PC-3 (cell line): Measurements from ENCODE around the gene ATPAF1. TPM values are rescaled to one million over a fixed set of nuclear protein-coding genes. Genes with fewer than 3 reads are reported as not detected.

Experiments
- ATAC-seq: fragments of 200-7000 bp; cut with Tn5 transposase; 2 replicates; pipeline ENCODE4 v1.9.1; 2020; ENCODE audit warnings: mild to moderate bottlenecking, moderate library complexity
- BruUV-seq: library from RNA; stranded (reverse); fragments of 400-500 nt; replicated peaks from 2 replicates; lab custom pipeline; 2021; lab: Mats Ljungman, UMichigan
- CTCF ChIA-PET: fragments of 300-600 bp; sonication (Branson Sonifier 250); formaldehyde crosslinking; loops from one replicate; lab custom pipeline; 2022; ENCODE audit warnings: antibody characterized with exemption; lab: Charles Lee
- POLR2A ChIA-PET: fragments of 300-600 bp; sonication (Branson Sonifier 250); formaldehyde crosslinking; loops from one replicate; lab custom pipeline; 2022; ENCODE audit warnings: antibody characterized with exemption; ENCODE audit not compliant: unreplicated experiment; lab: Charles Lee
- DNase-seq: peaks from one replicate; pipeline ENCODE4 v3.0.0-alpha.2; 2015
- H2AFZ ChIP-seq: fragments of 300-600 bp; sonication (generic); 2 replicates; pipeline ENCODE4 v1.6.0; 2016; ENCODE audit warnings: antibody characterized with exemption, low read length
- H3F3A ChIP-seq: fragments of 300-600 bp; sonication (generic); one replicate; pipeline ENCODE4 v1.6.0; 2017; ENCODE audit warnings: antibody characterized with exemption, low read length, control low read depth, mild to moderate bottlenecking; ENCODE audit not compliant: unreplicated experiment
- H3K27ac ChIP-seq: fragments of 300-600 bp; sonication (generic); 2 replicates; pipeline ENCODE4 v1.5.1; 2016; ENCODE audit warnings: mild to moderate bottlenecking, low read length
- H3K27me3 ChIP-seq: fragments of 300-600 bp; sonication (generic); 2 replicates; pipeline ENCODE4 v1.6.1; 2016; ENCODE audit warnings: low read length, mixed read lengths
- H3K36me3 ChIP-seq: fragments of 300-600 bp; sonication (generic); 2 replicates; pipeline ENCODE4 v1.6.1; 2016; ENCODE audit warnings: low read depth, mixed run types, low read length, mixed read lengths
- H3K4me1 ChIP-seq: fragments of 300-600 bp; sonication (generic); 2 replicates; pipeline ENCODE4 v1.5.1; 2016; ENCODE audit warnings: low read length; ENCODE audit not compliant: insufficient read depth
- H3K4me2 ChIP-seq: fragments of 300-600 bp; sonication (generic); 2 replicates; pipeline ENCODE4 v1.6.0; 2016; ENCODE audit warnings: low read length
- H3K4me3 ChIP-seq: fragments of 300-600 bp; sonication (generic); 2 replicates; pipeline ENCODE4 v1.5.1; 2016; ENCODE audit warnings: mild to moderate bottlenecking, low read length, mixed read lengths
- H3K79me2 ChIP-seq: fragments of 300-600 bp; sonication (generic); 2 replicates; pipeline ENCODE4 v1.6.1; 2017; ENCODE audit warnings: low read length, mixed read lengths
- H3K9ac ChIP-seq: fragments of 300-600 bp; sonication (generic); 2 replicates; pipeline ENCODE4 v1.6.0; 2016; ENCODE audit warnings: mild to moderate bottlenecking, low read length
- H3K9me2 ChIP-seq: fragments of 300-600 bp; sonication (generic); replicated peaks from 2 replicates; pipeline ENCODE4 v1.6.1; 2016; ENCODE audit warnings: mixed run types, low read length, mixed read lengths
- H3K9me3 ChIP-seq: fragments of 300-600 bp; sonication (generic); 2 replicates; pipeline ENCODE4 v1.6.1; 2016; ENCODE audit warnings: low read length, mixed read lengths
- H4K20me1 ChIP-seq: fragments of 300-600 bp; sonication (generic); 2 replicates; pipeline ENCODE4 v1.6.1; 2016; ENCODE audit warnings: low read length, mixed read lengths
- EZH2 ChIP-seq: fragments of 300-600 bp; sonication (generic); IDR thresholded peaks from one replicate; pipeline ENCODE4 v1.6.1; 2017; ENCODE audit warnings: antibody characterized with exemption, mild to moderate bottlenecking, low read length; ENCODE audit not compliant: unreplicated experiment
- EZH2phosphoT487 ChIP-seq: fragments of 300-600 bp; sonication (generic); IDR thresholded peaks from 2 replicates; pipeline ENCODE4 v1.6.1; 2018; ENCODE audit warnings: mild to moderate bottlenecking, antibody characterized with exemption, low read length, borderline replicate concordance
- intact Hi-C: fragments of 100-400 bp; cut with micrococcal nuclease; formaldehyde crosslinking; loops from 2 replicates; pipeline ENCODE4 v1.9.0; 2023
- total RNA-seq: library from RNA; depleted of rRNA; stranded (reverse); fragments of >200 nt; gene quantifications from 2 replicates; pipeline ENCODE4 v1.2.3, GENCODE V29; 2014
- TF ChIP-seq, protein P1 (sequence below): fragments of 300-600 bp; sonication (generic); conservative IDR thresholded peaks from 2 replicates; pipeline ENCODE4 v1.5.1; 2017; ENCODE audit warnings: antibody characterized with exemption, low read depth, mild to moderate bottlenecking, low read length

ATPAF1 gene
- total RNA-seq, 1 experiment from 2014 or later: 68.3 TPM

DNA sequence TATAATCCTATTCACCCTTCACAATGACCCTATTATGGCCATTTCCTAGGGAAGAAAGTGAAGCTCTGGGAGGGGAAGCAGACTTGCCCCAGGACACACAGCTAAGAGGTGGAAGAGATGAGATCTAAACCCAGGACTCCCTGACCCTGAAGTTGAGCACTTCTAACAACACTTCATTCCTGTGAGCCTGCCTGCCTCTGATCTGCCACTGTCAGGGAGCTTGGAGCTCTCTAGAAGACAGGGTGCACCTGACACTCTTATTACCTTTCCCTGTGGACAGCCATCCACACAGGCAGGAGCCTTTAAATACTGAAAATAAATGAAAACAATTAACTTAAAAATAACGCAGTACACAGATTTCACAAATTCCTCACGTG lies 64.7 kb downstream of the ATPAF1 start:
- H3K9me2 ChIP-seq: no peaks in the 10 kb centered on the region
- H4K20me1 ChIP-seq: no peaks in the 10 kb centered on the region
- ChIA-PET CTCF (no interaction called here), POLR2A (interaction anchor here (1.3 kb wide), 1 partner anchor 14 kb away, joined by 5 read pairs; no protein-coding TSS in a partner anchor)
- peaks cover 6% of the 10 kb centered on the region; the same call in 1 of the 2 replicates for H3K36me3 ChIP-seq
- H2AFZ ChIP-seq: peak overlapping the region; percentile 90
- peak overlapping the region; percentile 96 for H3K4me2 ChIP-seq
- intact Hi-C loops: loop anchor here (5.0 kb wide), 1 partner anchor 114 kb away; the partner anchor contains the start of gene EFCAB14
- H3K27me3 ChIP-seq: no peaks in the 10 kb centered on the region
- ATAC-seq: peak; percentile 10
- peak overlapping the region; percentile 77 for H3K9ac ChIP-seq
- H3K79me2 ChIP-seq: peaks cover 32% of the 10 kb centered on the region
- H3K4me3 ChIP-seq: peak overlapping the region; percentile 89
- DNase-seq: no peak
- peaks cover 28% of the 10 kb centered on the region for H3K4me1 ChIP-seq
- no peaks in the 10 kb centered on the region for H3K9me3 ChIP-seq
- H3K27ac ChIP-seq: no peak overlapping the region
- H3F3A ChIP-seq: peaks cover 5% of the 10 kb centered on the region
- TF ChIP-seq, protein P1, sequence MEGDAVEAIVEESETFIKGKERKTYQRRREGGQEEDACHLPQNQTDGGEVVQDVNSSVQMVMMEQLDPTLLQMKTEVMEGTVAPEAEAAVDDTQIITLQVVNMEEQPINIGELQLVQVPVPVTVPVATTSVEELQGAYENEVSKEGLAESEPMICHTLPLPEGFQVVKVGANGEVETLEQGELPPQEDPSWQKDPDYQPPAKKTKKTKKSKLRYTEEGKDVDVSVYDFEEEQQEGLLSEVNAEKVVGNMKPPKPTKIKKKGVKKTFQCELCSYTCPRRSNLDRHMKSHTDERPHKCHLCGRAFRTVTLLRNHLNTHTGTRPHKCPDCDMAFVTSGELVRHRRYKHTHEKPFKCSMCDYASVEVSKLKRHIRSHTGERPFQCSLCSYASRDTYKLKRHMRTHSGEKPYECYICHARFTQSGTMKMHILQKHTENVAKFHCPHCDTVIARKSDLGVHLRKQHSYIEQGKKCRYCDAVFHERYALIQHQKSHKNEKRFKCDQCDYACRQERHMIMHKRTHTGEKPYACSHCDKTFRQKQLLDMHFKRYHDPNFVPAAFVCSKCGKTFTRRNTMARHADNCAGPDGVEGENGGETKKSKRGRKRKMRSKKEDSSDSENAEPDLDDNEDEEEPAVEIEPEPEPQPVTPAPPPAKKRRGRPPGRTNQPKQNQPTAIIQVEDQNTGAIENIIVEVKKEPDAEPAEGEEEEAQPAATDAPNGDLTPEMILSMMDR: no peak
- TF ChIP-seq EZH2 (no peak), EZH2phosphoT487 (no peak)
- no TSS peak for BruUV-seq

- H3F3A ChIP-seq: peaks cover 5% of the 10 kb centered on the region
- no peaks in the 10 kb centered on the region for H4K20me1 ChIP-seq
- H2AFZ ChIP-seq: no peak overlapping the region
- BruUV-seq: no TSS peak
- H3K79me2 ChIP-seq: peaks cover 32% of the 10 kb centered on the region
- no peak overlapping the region for H3K4me3 ChIP-seq
- H3K36me3 ChIP-seq: 0 out of 2 replicates have a peak, but pooled peaks cover 3% of the 10 kb centered on the region
- ChIA-PET POLR2A (no interaction called here), CTCF (no interaction called here)
- no peak overlapping the region for H3K27ac ChIP-seq
- no peak overlapping the region for H3K9ac ChIP-seq
- H3K9me2 ChIP-seq: no peaks in the 10 kb centered on the region
- ATAC-seq (no peak), DNase-seq (no peak)
- H3K27me3 ChIP-seq: no peaks in the 10 kb centered on the region
- H3K4me1 ChIP-seq: peaks cover 24% of the 10 kb centered on the region
- intact Hi-C loops: loop anchor here (5.0 kb wide), 1 partner anchor 116 kb away; the partner anchor contains the start of gene EFCAB14
- TF ChIP-seq, protein P1: no peak
- TF ChIP-seq EZH2 (no peak), EZH2phosphoT487 (no peak)
- H3K4me2 ChIP-seq: no peak overlapping the region
- H3K9me3 ChIP-seq: no peaks in the 10 kb centered on the region
These were observed 66.7 kb downstream of the ATPAF1 start for GRCh38 chr1:46601257-46602007.
